ENCODE measurements around the gene HPCAL4.

DNA sequence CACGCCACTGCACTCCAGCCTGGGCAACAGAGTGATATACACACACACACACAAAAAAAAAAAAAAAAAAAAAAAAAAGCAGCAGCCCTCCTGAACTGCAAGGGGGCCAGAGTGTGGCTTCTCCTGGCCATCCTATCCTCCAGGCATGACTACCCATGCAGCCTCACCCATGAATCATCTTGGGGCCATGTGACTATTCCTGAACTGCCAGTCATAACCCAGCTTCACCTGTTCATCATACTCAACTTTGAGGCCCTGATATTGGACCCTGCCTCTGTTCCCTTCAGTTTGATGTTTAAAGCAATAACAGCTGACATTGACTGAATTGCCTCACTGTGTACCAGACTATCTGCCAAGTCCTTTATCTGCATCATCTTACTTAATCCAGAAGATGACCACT is 2.8 kb upstream of the HPCAL4 start:
- TF ChIP-seq, protein P1, sequence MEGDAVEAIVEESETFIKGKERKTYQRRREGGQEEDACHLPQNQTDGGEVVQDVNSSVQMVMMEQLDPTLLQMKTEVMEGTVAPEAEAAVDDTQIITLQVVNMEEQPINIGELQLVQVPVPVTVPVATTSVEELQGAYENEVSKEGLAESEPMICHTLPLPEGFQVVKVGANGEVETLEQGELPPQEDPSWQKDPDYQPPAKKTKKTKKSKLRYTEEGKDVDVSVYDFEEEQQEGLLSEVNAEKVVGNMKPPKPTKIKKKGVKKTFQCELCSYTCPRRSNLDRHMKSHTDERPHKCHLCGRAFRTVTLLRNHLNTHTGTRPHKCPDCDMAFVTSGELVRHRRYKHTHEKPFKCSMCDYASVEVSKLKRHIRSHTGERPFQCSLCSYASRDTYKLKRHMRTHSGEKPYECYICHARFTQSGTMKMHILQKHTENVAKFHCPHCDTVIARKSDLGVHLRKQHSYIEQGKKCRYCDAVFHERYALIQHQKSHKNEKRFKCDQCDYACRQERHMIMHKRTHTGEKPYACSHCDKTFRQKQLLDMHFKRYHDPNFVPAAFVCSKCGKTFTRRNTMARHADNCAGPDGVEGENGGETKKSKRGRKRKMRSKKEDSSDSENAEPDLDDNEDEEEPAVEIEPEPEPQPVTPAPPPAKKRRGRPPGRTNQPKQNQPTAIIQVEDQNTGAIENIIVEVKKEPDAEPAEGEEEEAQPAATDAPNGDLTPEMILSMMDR (IDR thresholded peaks at IDR 0.05): no peak
- TF ChIP-seq POLR2A (IDR thresholded peaks at IDR 0.05): no peak
- no peak for TF ChIP-seq POLR2AphosphoS5 (IDR thresholded peaks at IDR 0.05)
- TF ChIP-seq EP300 (IDR thresholded peaks at IDR 0.05): no peak

All from sigmoid colon (tissue), 4 donors.